Activated CD4-positive, CD25-positive, alpha-beta regulatory T cell treated with anti-CD3 and anti-CD28 coated beads, Interleukin-2, amount 50 U/mL, for 72 hours (primary cell): Measurements from ENCODE around the gene DAGLB.
"Not testable (repeated sequence)": the region's sequence is repeated elsewhere in the genome, so short reads cannot be mapped to it uniquely, and the experiment has no call there.

Source experiments
- DNase-seq: peaks from one replicate; pipeline ENCODE4 v3.0.0; 2021

Gene DAGLB

GRCh38 chr7:6447581-6448199, at the start of gene DAGLB:
Gene DAGLB, minus strand, starts transcription at chr7:6447954. Its CDS starts 112 bp downstream, at chr7:6447842.
- DNase-seq = peak; percentile 97

- DNase-seq = no peak
These were observed 49.8 kb upstream of the DAGLB start for GRCh38 chr7:6497637-6497905.

GRCh38 chr7:6496842-6497636, 49.3 kb upstream of the DAGLB start:
- no peak for DNase-seq

- DNase-seq = no peak
These were observed 48.0 kb upstream of the DAGLB start for GRCh38 chr7:6495597-6496262.

- DNase-seq = no peak
These were observed 46.6 kb upstream of the DAGLB start for GRCh38 chr7:6494365-6494764.

GRCh38 chr7:6491194-6491593, 43.4 kb upstream of the DAGLB start:
- DNase-seq = no peak

GRCh38 chr7:6489612-6490011, 41.9 kb upstream of the DAGLB start:
- DNase-seq = no peak

GRCh38 chr7:6487184-6487545, 39.4 kb upstream of the DAGLB start:
- DNase-seq = no peak

- DNase-seq = no peak
These were observed 38.9 kb upstream of the DAGLB start for GRCh38 chr7:6486438-6487183.

GRCh38 chr7:6482743-6483119, 35.0 kb upstream of the DAGLB start:
- no peak for DNase-seq

- DNase-seq = no peak
These were observed 34.6 kb upstream of the DAGLB start for GRCh38 chr7:6482307-6482706.

- DNase-seq = no peak
These were observed 33.7 kb upstream of the DAGLB start for GRCh38 chr7:6481445-6481844.

- no peak for DNase-seq
These were observed 32.5 kb upstream of the DAGLB start for GRCh38 chr7:6480323-6480660.

GRCh38 chr7:6479067-6479466, 31.3 kb upstream of the DAGLB start:
- DNase-seq = no peak

- DNase-seq = no peak
These were observed 30.4 kb upstream of the DAGLB start for GRCh38 chr7:6478186-6478585.

GRCh38 chr7:6477318-6477660, 29.5 kb upstream of the DAGLB start:
- DNase-seq = no peak

GRCh38 chr7:6476596-6477317, 29.0 kb upstream of the DAGLB start:
- DNase-seq = no peak

GRCh38 chr7:6475433-6476186, 27.9 kb upstream of the DAGLB start:
- no peak for DNase-seq

- no peak for DNase-seq
These were observed 18.1 kb upstream of the DAGLB start for GRCh38 chr7:6465862-6466261.

- DNase-seq = not testable (repeated sequence)
These were observed 15.9 kb upstream of the DAGLB start for GRCh38 chr7:6463609-6464008.

GRCh38 chr7:6461946-6462550, 14.3 kb upstream of the DAGLB start:
- DNase-seq = no peak

GRCh38 chr7:6460990-6461584, 13.3 kb upstream of the DAGLB start:
- no peak for DNase-seq
